PFSK-1 (cell line): Measurements from ENCODE around the gene RBM6.

Experiments used
- FOXP2 ChIP-seq: optimal IDR thresholded peaks from 2 replicates; pipeline ENCODE3; 2011; ENCODE audit warnings: borderline replicate concordance, control low read depth, inconsistent platforms; ENCODE audit not compliant: insufficient read depth; ENCODE audit errors: extremely low read length, extremely low read depth
- POLR2AphosphoS5 ChIP-seq: IDR thresholded peaks from 2 replicates; pipeline ENCODE4 v1.6.1; 2012; ENCODE audit warnings: low read depth, mild to moderate bottlenecking, control low read depth, low read length, moderate library complexity
- SIN3A ChIP-seq: IDR thresholded peaks from 2 replicates; pipeline ENCODE4 v1.6.1; 2012; ENCODE audit warnings: mild to moderate bottlenecking, low read length, moderate library complexity, borderline replicate concordance; ENCODE audit not compliant: insufficient read depth
- TAF1 ChIP-seq: IDR thresholded peaks from 2 replicates; pipeline ENCODE4 v1.6.1; 2012; ENCODE audit warnings: low read length, control low read depth, borderline replicate concordance; ENCODE audit not compliant: insufficient read depth
- TF ChIP-seq, protein P1 (sequence below), 2 experiments: IDR thresholded peaks; 2 replicates each; pipeline versions ENCODE4 v1.6.1 to v1.8.0; 2011 to 2012; ENCODE audit warnings: low read depth in 2 of 2, low read length in 2 of 2, control low read depth in 1 of 2, inconsistent platforms in 1 of 2, mild to moderate bottlenecking in 1 of 2, moderate library complexity in 1 of 2; ENCODE audit not compliant: insufficient read depth in 1 of 2

DNA sequence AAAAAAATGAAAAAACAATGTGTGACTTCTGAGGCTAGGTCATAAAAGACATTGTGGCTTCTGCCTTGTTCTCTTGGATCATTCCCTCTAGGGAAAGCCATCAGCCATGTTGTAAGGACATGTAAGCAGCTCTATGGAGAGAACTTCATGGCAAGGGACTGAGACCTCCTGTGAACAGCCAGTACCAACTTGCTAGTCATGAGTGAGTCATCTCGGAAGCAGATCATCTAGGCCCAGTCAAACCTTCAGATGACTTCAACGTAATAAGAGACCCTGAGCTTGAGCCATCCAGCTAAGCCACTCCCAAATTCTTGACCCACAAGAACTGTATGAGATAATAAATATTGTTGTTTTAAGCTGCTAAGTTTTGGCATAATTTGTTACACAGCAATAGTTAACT is 15.3 kb upstream of the RBM6 start:
- no peak for TF ChIP-seq FOXP2
- no peak for TF ChIP-seq POLR2AphosphoS5
- TF ChIP-seq TAF1: no peak
- TF ChIP-seq, protein P1, sequence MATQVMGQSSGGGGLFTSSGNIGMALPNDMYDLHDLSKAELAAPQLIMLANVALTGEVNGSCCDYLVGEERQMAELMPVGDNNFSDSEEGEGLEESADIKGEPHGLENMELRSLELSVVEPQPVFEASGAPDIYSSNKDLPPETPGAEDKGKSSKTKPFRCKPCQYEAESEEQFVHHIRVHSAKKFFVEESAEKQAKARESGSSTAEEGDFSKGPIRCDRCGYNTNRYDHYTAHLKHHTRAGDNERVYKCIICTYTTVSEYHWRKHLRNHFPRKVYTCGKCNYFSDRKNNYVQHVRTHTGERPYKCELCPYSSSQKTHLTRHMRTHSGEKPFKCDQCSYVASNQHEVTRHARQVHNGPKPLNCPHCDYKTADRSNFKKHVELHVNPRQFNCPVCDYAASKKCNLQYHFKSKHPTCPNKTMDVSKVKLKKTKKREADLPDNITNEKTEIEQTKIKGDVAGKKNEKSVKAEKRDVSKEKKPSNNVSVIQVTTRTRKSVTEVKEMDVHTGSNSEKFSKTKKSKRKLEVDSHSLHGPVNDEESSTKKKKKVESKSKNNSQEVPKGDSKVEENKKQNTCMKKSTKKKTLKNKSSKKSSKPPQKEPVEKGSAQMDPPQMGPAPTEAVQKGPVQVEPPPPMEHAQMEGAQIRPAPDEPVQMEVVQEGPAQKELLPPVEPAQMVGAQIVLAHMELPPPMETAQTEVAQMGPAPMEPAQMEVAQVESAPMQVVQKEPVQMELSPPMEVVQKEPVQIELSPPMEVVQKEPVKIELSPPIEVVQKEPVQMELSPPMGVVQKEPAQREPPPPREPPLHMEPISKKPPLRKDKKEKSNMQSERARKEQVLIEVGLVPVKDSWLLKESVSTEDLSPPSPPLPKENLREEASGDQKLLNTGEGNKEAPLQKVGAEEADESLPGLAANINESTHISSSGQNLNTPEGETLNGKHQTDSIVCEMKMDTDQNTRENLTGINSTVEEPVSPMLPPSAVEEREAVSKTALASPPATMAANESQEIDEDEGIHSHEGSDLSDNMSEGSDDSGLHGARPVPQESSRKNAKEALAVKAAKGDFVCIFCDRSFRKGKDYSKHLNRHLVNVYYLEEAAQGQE (IDR thresholded peaks at IDR 0.05; ENCODE audit: insufficient read depth in 1 of 2, low read depth in 2 of 2, low read length in 2 of 2): no peak
- TF ChIP-seq SIN3A: no peak
